GOT3 (cell line): ENCODE results near the gene CYP4F8.
A peak's percentile ranks its signal among the peaks of the same experiment; 100 is the strongest.
"Not testable (repeated sequence)": the region's sequence is repeated elsewhere in the genome, so short reads cannot be mapped to it uniquely, and the experiment has no call there.

Experiments used
- DNase-seq: peaks from one replicate; lab custom pipeline; 2025; ENCODE audit warnings: mixed read lengths; lab: John Stamatoyannopoulos, UW

CYP4F8 gene

GRCh38 chr19:15644066-15644741, 29.2 kb downstream of the CYP4F8 start:
- no peak for DNase-seq

- no peak for DNase-seq
These were observed 29.8 kb downstream of the CYP4F8 start for GRCh38 chr19:15644816-15645215.

- no peak for DNase-seq
These were observed 34.5 kb downstream of the CYP4F8 start for GRCh38 chr19:15649526-15649925.

GRCh38 chr19:15650123-15650522, 35.1 kb downstream of the CYP4F8 start:
- not testable (repeated sequence) for DNase-seq

GRCh38 chr19:15651791-15652190, 36.8 kb downstream of the CYP4F8 start:
- DNase-seq, result no peak

- no peak for DNase-seq
These were observed 37.7 kb downstream of the CYP4F8 start for GRCh38 chr19:15652559-15653278.

- DNase-seq, result no peak
These were observed 41.4 kb downstream of the CYP4F8 start for GRCh38 chr19:15656467-15656866.

GRCh38 chr19:15663247-15663646, 48.2 kb downstream of the CYP4F8 start:
- DNase-seq, result no peak

GRCh38 chr19:15666186-15666585, 51.2 kb downstream of the CYP4F8 start:
- DNase-seq, result no peak

- DNase-seq, result no peak
These were observed 51.9 kb downstream of the CYP4F8 start for GRCh38 chr19:15666883-15667282.

- DNase-seq, result no peak
These were observed 54.4 kb downstream of the CYP4F8 start for GRCh38 chr19:15669440-15669839.

- DNase-seq, result no peak
These were observed 54.9 kb downstream of the CYP4F8 start for GRCh38 chr19:15669891-15670290.

- DNase-seq, result no peak
These were observed 56.3 kb downstream of the CYP4F8 start for GRCh38 chr19:15671237-15671821.

- DNase-seq, result no peak
These were observed 57.0 kb downstream of the CYP4F8 start for GRCh38 chr19:15671891-15672579.

- peak; percentile 11 for DNase-seq
These were observed 57.7 kb downstream of the CYP4F8 start, which contains the start of gene CYP4F12 for GRCh38 chr19:15672580-15673175. Gene CYP4F12, plus strand, starts transcription at chr19:15673087. Its CDS starts 443 bp downstream, at chr19:15673530.

- no peak for DNase-seq
These were observed 58.2 kb downstream of the CYP4F8 start for GRCh38 chr19:15673176-15673654.

GRCh38 chr19:15675560-15675959, 60.5 kb downstream of the CYP4F8 start:
- DNase-seq, result no peak

GRCh38 chr19:15679089-15679488, 64.1 kb downstream of the CYP4F8 start:
- no peak for DNase-seq

- DNase-seq, result not testable (repeated sequence)
These were observed 64.8 kb downstream of the CYP4F8 start for GRCh38 chr19:15679865-15680264.
